HG03045 (cell line): ENCODE measurements around the gene ZNRF4.

Source experiments
- ATAC-seq: cut with Tn5 transposase; IDR thresholded peaks from one replicate; pipeline ENCODE4 v1.9.1; 2021; ENCODE audit warnings: mild to moderate bottlenecking, moderate library complexity; ENCODE audit not compliant: unreplicated experiment

ZNRF4 gene

DNA sequence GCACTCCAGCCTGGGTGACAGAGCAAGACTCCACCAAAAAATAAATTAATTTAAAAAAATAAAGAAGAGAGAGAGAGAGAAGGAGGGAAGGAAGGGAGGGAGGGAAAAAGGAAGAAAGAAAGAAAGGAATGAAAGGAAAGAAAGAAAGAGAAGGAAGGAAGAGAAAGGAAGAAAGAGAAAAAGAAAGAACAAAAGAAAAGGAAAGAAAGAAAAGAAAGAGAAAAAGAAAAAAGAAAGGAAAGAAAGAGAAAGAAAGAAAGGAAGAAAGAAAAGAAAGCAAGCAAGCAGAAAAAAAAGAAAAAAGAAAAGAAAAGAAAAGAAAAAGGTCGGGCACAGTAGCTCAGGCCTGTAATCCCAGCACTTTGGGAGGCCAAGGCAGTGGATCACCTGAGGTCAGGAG lies 14.9 kb upstream of the ZNRF4 start:
- ATAC-seq, result no peak

DNA sequence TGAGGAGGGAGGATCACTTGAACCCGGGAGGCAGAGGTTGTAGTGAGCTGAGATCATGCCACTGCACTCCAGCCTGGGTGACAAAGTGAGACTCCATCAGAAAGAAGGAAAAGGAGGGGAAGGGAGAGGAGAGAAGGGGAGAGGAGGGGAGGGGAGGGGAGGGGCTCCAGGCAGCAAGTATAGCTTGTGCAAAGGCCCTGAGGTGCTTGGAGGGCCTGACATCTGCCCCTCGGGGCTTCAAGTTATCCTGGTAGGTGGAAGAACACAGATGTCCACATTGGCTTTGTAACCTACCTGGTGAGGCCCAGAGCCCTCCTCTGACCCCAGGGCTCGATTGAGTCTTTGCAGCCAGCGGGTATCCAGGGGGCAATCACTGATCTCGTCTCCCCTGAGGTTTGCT lies 11.5 kb upstream of the ZNRF4 start:
- ATAC-seq, result no peak

DNA sequence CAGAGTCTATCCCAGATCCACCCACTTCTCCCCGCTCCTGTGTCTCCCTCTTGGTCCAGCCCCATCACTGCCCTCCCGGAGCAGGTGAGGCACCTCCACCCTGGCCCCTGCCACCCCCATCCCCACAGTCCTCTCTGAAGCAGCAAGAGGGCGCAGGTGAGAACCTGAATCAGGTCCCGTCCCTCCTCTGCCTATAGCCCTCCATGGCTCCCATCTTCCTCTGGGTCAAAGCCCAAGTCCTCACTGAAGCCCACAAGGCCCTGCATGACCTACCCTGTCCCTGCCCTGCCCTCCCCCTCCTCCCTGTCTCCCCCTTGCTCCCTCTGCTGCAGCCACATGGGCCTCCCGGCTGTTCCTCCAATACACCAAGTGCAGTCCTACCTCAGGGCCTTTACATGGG lies 10.8 kb upstream of the ZNRF4 start:
- ATAC-seq, result no peak

DNA sequence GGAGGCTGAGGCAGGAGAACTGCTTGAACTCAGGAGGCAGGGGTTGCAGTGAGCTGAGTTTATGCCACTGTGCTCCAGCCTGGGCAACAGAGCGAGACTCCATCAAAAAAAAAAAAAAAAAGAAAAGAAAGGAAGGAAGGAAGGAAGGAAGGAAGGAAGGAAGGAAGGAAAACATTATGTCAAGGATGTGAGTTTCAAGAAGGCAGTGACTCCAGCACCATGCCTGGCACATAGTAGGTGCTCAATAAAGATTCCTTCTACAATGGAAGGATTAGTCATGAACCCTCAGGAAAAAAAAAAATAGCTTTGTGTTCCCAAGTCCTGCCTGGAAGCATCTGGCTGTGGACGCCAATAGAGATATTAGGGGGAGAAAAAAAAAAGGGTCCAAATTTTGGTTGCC lies 10.1 kb upstream of the ZNRF4 start:
- ATAC-seq, result no peak

DNA sequence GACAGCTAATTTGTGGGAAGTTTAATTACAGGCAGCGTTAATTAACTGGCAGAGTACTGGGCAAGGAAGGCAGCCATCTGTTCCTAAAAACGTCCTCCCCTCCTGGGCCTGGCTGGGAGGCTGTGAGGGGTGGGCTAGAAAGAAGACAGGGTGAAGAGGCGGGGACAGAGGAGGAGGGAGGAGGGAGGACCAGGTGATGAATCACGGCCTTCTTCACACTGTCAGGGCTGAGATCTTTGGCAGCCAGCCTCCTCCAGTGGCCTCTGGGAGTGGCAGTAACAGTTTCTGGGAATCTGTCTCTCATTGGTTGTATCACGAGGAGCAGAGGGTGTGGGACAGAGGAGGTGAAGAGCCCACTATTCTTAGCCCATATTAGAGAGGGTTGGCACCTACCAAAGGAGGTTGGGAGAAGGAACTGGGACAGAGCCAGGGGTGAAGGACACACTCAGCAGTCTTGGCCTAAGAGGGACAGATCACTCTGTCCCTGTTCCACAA lies 9.6 kb upstream of the ZNRF4 start:
- ATAC-seq, result no peak

DNA sequence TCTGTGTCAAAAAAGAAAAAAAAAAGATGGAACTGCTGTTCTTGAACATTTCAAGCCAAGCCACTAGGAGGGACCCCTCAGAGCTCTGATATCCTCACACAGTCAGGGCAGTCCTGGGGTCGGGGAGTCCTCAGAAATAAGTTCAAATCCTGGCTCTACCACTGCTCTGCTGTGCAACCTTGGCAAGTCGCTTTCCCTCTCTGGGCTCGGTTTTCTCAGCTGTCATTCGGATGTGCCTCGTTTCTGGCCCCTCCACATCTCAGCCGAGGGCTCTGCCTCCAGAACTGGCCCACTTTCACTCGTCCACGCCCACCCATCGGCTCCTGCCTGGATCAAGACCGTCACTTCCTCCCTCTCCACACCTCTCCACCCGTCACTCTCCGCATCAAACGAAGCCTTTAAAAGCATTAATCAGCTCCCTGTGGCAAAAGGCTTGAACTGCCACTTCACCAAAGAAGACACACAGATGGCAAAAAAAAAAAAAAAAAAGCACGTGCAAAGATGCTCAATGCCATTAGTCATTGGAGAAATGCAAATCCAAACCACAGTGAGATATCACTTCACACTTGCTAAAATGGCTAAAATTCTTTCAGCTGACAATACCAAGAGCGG lies 7.4 kb upstream of the ZNRF4 start:
- ATAC-seq, result no peak

DNA sequence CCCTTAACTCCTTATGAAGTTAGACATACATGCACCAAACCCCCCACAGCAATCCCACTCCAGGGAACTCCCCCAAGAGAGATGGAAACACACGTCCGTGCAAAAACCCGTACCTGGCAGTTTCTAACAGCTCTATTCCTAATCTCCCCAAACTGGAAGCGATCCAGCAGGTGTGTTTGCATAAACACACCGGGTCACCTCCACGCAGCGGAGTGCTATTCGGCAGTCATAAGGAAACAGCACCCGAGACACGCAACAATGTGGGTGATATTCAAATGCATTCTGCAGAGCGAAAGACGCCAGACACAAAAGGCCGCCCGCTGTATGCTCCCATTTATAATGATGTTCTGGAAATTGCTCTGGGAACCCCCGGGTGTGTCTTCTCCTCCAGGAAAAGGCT lies 6.8 kb upstream of the ZNRF4 start:
- ATAC-seq, result no peak

DNA sequence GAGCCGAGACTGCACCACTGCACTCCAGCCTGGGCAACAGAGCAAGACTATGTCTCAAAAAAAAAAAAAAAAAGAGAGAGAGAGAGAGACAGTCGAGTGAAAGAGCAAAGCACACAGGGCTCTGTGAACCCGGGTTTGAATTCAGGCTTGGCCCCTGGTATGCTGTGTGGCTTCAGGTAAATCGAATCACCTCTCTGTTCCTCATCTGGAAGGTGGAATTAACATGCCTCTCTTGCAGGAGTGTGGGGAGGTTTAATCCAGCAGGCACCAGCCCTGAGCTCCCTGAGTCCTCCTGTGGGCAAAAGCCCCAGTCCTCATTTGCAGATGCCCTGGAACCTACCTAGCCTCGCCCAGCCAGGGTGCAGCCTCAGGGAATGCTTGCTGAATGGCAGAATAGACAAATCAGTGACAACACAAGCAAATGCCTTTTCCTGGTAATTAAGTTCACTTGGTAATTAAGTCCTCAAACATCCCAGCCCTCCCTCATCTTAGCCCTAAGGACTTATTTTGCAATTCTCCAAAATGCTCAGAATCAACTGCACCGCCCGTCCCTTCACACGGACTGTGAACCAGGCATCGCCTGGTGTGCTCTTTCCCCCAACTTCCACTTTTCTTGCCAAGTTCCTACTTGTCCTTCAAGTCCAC lies 4.6 kb upstream of the ZNRF4 start:
- no peak for ATAC-seq

DNA sequence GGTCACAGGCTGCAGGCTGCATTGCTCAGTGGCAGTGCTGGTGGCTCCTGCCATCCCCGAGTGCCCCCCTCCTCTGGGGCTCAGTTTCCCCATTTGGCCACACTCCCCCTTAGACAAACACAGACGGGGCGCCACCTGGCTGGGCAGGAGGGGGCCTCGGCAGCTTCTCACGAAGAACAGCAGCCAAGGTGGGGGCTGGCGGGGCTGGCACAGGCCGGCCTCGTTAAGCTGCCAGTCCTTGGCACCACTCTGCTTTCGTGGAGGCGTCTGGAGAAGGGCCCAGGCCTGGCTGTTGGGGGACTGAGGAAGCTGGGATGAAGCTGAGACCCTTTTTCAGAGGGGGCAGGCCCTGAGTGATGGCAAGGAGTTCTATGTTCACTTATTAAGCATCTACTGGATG lies 3.7 kb upstream of the ZNRF4 start:
- no peak for ATAC-seq

DNA sequence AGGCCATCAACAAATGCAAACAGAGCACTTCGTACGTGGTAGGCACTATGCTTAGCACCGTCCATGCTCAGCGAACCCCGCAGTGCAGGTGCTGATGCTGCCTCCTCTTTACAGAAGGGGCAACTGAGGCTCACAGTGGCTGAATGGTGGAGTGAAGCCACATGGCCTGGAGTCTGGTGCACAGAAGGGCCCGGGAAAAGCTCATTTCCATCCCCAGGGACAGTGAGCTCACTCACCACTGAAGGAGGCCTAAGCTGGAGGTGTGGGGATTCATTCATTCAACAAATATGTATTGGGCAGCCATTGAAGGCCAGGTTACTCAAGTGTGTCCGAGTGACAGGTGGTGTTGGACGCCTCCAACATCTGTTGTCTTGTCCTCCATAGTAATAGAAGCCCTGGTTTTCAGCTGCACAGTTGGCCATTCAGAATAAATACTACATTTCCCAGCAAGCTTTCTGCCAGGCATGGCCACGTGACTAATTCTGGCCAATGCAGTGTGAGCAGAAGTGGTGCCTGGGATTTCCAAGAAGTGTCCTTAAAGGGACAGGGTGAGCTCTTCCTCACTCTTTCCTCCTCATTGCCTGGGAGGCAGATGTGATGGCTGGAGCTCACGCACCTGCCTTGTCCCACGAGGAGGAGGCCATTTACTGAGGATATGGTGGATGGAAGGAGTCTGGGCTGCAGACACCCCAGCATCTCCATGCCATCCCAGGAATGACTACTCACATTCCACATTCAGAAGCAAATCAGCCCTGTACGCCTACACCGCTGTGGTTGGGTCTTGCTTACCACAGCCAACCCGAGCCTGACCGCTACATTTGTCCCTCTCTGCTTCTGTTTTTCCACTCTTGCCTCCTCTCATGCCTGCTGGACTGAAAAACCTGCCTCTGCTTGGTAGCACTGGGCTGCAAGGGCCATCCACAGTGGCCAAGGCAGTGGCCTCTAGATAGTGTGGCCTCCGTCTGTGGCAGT lies 2.3 kb upstream of the ZNRF4 start:
- ATAC-seq, result no peak

DNA sequence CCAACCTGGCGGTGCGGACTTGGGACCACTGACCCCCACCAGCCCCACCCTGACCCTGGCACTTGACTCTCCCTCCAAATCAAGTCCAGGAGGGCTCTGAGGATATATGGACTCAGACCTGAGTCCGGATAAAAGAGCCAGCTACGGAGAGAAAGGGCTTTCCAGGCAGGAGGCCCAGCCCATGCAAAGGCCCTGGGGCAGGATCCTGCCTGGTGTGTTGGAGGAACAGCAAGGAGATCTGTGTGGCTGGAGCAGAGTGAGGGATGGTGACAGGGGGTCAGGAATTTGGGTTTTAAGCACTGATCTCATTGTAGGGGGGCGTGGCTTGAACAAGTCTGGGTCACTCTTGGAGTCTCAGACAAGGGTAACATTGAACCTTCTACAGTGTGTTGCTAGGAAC lies 474 bp upstream of the ZNRF4 start:
- no peak for ATAC-seq

DNA sequence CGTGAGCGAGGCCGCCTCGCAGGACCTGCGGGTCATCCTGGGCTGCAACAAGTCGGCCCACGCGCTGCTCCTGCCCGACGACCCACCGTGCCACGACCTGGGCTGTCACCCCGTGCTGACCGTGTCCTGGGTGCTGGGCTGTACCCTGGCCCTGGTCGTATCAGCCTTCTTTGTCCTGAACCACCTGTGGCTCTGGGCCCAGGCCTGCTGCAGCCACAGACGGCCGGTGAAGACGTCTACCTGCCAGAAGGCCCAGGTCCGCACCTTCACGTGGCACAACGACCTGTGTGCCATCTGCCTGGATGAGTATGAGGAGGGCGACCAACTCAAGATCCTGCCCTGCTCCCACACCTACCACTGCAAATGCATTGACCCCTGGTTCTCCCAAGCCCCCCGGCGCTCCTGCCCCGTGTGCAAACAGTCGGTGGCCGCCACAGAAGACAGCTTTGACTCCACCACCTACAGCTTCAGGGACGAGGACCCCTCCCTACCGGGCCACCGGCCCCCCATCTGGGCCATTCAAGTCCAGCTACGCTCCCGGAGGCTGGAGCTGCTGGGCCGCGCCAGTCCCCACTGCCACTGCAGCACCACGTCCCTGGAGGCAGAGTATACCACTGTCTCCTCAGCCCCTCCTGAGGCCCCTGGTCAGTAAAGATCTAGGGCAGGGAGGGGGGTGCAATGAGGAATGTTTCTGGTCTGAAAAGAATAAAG lies 1.1 kb downstream of the ZNRF4 start:
- no peak for ATAC-seq

DNA sequence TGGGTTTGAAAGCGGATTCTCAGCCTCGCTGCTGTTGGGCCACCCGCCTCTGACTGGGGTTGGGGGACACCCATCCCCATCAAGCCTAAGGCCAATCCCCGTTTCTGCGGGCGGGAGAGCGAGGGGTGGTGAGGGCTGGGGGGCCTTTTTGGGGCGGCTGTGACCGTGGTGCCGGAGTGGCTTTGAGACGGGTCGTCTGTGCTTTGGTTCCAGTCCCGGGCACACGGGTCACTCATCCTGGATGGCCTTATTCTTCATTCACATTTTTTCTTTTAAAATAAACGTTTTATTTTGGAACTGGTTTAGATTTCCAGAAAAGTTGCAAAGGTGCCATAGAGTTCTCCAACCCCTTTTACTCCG lies 1.6 kb downstream of the ZNRF4 start:
- no peak for ATAC-seq

DNA sequence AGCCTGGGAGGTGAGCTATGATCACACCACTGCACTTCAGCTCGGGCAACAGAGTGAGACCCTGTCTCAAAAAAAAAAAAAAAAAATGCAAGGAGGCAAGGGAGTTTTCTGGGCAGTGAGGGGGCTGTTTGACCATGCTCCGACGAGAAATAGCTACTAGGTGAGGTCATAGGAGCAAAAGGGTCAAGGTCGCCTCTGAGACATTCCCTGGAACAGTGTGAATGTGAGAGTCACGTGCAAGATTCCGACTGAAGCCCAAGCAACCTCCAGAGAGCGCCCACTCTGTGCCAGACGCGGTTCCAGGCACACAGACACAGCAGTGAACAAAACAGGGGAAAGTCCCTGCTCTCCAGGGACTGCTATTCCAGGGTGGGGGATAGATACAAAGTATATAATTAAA lies 2.5 kb downstream of the ZNRF4 start:
- no peak for ATAC-seq

DNA sequence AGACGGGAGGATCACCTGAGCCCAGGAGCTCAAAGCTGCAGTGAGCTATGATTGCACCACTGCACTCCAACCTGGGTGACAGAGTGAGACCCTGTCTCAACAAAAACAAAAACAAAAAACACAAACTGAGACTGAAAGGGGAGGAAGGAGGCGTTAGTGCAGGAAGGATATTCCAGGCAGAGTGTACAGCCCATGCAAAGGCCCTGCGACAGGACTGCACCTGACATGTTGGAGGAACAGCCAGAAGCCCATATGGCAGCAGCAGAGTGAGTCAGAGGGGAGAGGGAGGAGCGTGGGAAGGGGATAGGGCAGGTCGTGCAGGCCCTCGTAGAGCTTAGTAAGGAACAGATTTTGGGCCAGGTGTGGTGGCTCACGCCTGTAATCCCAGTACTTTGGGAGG lies 3.2 kb downstream of the ZNRF4 start:
- ATAC-seq, result no peak

DNA sequence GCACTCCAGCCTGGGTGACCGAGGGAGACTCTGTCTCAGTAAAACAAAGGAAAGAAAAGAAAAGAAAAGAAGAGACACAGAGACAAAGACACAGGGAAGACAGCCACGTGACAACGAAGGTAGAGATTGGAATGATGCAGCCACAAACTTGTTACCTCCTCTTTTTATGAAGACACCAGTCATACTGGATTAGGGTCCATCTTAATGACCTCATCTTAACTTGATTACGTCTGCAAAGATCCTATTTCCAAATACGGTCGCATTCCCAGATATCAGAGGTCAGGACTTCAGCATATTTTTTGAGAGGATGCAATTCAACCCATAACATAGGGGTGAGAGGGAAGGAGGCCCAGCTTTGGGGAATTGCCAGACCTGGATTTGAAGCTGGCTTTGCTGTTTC lies 4.1 kb downstream of the ZNRF4 start:
- ATAC-seq, result no peak

DNA sequence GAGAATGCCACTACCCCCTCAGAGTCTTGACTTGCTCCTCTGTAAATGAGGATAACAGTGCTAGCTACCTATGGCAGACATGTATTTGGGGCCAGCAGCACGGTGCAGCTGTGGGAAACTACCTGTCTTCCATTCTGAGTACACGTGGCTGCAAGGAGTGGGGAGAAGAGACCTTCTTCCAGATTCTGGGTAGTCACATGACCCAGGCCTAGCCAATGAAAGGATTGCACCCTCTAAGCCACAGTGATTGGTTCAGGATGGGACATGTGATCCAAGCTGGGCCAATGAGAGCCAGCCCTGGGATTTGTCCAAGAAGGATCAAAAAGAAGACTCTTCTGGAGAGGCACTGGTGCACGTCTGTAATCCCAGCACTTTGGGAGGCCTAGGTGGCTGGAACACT lies 5.5 kb downstream of the ZNRF4 start:
- no peak for ATAC-seq

DNA sequence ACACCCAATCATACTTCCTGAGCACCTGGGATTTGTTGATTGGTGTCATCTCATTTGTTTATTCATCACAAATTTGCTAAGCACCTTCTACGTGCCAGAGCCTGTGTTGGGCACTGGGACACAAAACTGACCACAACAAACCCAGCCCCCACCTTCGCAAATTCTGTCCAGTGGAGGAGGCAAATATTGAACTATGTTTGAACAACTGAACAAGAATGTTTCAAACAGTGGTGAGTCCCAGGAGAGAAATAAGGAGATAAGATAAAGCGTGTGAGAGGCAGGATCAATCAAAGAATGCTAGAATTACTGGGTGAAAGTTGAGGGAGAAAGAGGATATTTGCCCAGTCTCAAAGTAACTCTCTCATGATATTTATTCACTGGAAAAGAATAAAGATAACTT lies 8.7 kb downstream of the ZNRF4 start:
- no peak for ATAC-seq

DNA sequence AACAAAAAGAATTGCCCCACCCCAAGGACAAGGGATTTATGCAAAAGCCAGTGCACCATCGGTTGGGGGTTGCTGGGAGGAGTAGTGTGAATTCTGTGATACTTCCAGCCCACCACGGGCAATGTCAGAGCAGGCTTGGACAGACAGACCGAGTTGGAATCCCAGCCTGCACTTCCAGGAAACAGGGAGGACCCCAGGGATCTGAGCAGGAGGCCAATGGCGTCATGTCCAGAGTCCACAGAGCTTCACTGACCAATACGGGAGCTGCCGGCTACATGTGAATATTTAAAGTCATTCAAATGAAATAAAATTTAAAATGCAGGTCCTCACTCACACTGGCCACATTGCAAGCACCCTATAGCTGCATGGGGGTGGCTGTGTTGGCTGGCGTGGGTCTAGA lies 10.9 kb downstream of the ZNRF4 start:
- ATAC-seq, result no peak

DNA sequence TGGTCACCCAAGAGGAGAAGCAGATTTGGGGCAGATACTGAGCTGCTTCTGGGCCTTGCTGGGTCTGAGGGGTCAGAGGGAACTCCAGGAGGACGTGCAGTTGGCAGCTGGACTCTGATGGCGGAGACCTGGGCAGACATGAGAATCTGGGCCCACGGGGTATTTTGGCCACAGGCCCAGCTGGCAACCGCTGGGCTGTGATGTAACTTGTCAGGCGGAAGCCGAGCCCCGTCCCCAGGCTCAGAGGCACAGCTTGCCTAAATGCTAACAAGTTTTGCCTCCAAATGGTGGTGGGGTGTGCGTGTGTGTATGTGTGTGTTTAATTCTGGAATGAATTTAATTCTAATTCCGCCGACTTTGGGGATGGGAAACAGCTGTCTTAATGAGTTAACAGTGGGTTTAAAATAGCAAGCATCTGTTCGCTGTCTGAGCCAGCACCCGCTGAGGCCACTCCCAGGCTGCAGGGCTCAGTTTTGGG lies 11.6 kb downstream of the ZNRF4 start:
- ATAC-seq, result no peak

DNA sequence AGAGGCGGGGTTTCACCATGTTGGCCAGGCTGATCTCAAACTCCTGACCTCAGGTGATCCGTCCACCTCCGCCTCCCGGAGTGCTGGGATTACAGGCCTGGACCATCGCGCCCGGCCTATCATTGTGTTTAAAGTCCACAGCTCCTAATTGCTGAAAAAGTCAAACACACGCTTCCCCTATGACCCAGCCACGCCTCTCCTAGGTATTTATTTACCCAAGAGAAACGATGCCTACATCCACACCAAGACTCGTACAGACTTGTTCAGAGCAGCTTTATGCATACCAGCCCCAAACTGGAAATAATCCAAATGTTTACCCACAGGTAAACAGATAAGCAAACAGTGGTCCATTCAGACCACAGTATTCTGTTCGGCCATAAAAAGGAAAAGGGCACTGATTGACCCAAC lies 15.1 kb downstream of the ZNRF4 start:
- no peak for ATAC-seq
